ENCODE results near the gene TIMM23B.
"Not testable (repeated sequence)": the region's sequence is repeated elsewhere in the genome, so short reads cannot be mapped to it uniquely, and the experiment has no call there.

The TIMM23B gene

GRCh38 chr10:49931276-49931675 lies 10.6 kb upstream of the TIMM23B start:
- H3K27me3 ChIP-seq (ENCODE audit: control insufficient read depth in 1 of 2, insufficient read depth in 2 of 2, low read length in 2 of 2); H3K4me3 ChIP-seq (ENCODE audit: low read depth in 1 of 2, low read length in 2 of 2); H3K9ac ChIP-seq (ENCODE audit: low read depth in 1 of 2, low read length in 2 of 2); H3K4me1 ChIP-seq (ENCODE audit: control insufficient read depth in 1 of 2, insufficient read depth in 2 of 2, low read length in 2 of 2); H3K27ac ChIP-seq (ENCODE audit: low read depth, low read length); H3K36me3 ChIP-seq (ENCODE audit: control insufficient read depth in 1 of 2, insufficient read depth in 2 of 2, low read length in 2 of 2); H3K9me3 ChIP-seq (ENCODE audit: control insufficient read depth in 1 of 2, low read length in 2 of 2): not testable (repeated sequence)

DNA sequence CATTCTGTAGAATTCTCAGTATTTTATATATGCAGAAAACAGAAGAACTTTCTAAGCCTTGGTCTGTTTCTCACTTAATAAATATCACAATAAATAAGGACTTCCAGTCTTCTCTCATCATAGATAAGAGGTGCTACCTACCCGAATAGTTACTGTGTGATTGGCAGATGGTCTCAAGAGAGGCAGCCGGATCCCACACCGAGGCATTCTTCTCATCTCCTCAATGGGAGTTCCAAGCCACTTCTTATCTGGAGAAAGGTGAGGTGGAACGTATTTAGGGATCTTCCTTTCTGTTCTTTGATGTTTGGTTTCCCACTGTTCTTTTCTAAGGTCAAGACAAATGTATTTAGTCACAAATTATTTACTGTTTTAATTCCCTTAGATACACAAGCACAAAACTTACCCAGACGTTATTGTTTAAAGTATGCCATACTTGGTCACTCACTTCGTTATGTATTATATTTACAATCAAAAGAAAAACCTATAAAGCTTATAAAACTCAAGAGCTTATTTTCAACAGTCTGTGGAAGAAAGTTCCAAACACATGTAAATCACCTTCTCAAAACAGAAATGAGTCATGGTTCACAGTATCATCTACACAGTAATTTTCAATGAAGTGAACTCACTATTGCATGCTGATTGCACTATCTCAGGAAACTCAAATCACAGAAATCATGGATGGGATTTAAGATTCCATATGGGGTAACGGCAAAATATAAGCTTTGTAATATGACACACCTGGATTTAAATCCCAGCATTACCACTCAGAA lies 9.7 kb upstream of the TIMM23B start:
- H3K36me3 ChIP-seq (ENCODE audit: control insufficient read depth in 1 of 2, insufficient read depth in 2 of 2, low read length in 2 of 2); H3K27me3 ChIP-seq (ENCODE audit: control insufficient read depth in 1 of 2, insufficient read depth in 2 of 2, low read length in 2 of 2); H3K9ac ChIP-seq (ENCODE audit: low read depth in 1 of 2, low read length in 2 of 2); H3K27ac ChIP-seq (ENCODE audit: low read depth, low read length); H3K9me3 ChIP-seq (ENCODE audit: control insufficient read depth in 1 of 2, low read length in 2 of 2); H3K4me3 ChIP-seq (ENCODE audit: low read depth in 1 of 2, low read length in 2 of 2); H3K4me1 ChIP-seq (ENCODE audit: control insufficient read depth in 1 of 2, insufficient read depth in 2 of 2, low read length in 2 of 2): not testable (repeated sequence)

- H3K36me3 ChIP-seq (ENCODE audit: control insufficient read depth in 1 of 2, insufficient read depth in 2 of 2, low read length in 2 of 2); H3K27ac ChIP-seq (ENCODE audit: low read depth, low read length); H3K4me1 ChIP-seq (ENCODE audit: control insufficient read depth in 1 of 2, insufficient read depth in 2 of 2, low read length in 2 of 2); H3K27me3 ChIP-seq (ENCODE audit: control insufficient read depth in 1 of 2, insufficient read depth in 2 of 2, low read length in 2 of 2); H3K9me3 ChIP-seq (ENCODE audit: control insufficient read depth in 1 of 2, low read length in 2 of 2): not testable (repeated sequence)
- Histone ChIP-seq H3K4me3 (ENCODE audit: low read depth in 1 of 2, low read length in 2 of 2) (peak overlapping the region; percentile 86 to 88), H3K9ac (ENCODE audit: low read depth in 1 of 2, low read length in 2 of 2) (peak overlapping the region; percentile 55 to 70)
These were observed 469 bp downstream of the TIMM23B start for GRCh38 chr10:49942339-49942705.

- not testable (repeated sequence) for H3K4me3 ChIP-seq (ENCODE audit: low read depth in 1 of 2, low read length in 2 of 2); H3K27me3 ChIP-seq (ENCODE audit: control insufficient read depth in 1 of 2, insufficient read depth in 2 of 2, low read length in 2 of 2); H3K9ac ChIP-seq (ENCODE audit: low read depth in 1 of 2, low read length in 2 of 2); H3K9me3 ChIP-seq (ENCODE audit: control insufficient read depth in 1 of 2, low read length in 2 of 2); H3K27ac ChIP-seq (ENCODE audit: low read depth, low read length); H3K4me1 ChIP-seq (ENCODE audit: control insufficient read depth in 1 of 2, insufficient read depth in 2 of 2, low read length in 2 of 2); H3K36me3 ChIP-seq (ENCODE audit: control insufficient read depth in 1 of 2, insufficient read depth in 2 of 2, low read length in 2 of 2)
These were observed 1.8 kb downstream of the TIMM23B start for GRCh38 chr10:49943607-49944006.

- not testable (repeated sequence) for H3K27me3 ChIP-seq (ENCODE audit: control insufficient read depth in 1 of 2, insufficient read depth in 2 of 2, low read length in 2 of 2); H3K9me3 ChIP-seq (ENCODE audit: control insufficient read depth in 1 of 2, low read length in 2 of 2); H3K9ac ChIP-seq (ENCODE audit: low read depth in 1 of 2, low read length in 2 of 2); H3K27ac ChIP-seq (ENCODE audit: low read depth, low read length); H3K36me3 ChIP-seq (ENCODE audit: control insufficient read depth in 1 of 2, insufficient read depth in 2 of 2, low read length in 2 of 2); H3K4me1 ChIP-seq (ENCODE audit: control insufficient read depth in 1 of 2, insufficient read depth in 2 of 2, low read length in 2 of 2); H3K4me3 ChIP-seq (ENCODE audit: low read depth in 1 of 2, low read length in 2 of 2)
These were observed 6.3 kb downstream of the TIMM23B start for GRCh38 chr10:49948142-49948541.

DNA sequence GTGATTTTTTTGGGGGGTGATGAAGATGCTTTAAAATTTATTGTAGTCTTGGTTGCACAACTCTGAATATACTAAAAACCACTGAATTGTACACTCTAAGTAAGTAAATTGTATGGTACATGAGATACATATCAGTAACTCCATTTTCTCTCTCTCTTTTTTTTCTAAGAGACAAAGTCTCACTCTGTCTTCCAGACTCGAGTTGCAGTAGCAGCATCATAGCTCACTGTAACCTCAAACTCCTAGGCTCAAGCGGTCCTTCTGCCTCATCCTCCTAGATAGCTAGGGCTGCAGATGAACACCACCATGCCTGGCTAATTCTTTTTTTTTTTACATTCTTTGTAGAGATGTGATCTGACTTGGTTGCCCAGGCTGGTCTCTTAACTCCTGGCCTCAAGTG lies 6.9 kb downstream of the TIMM23B start:
- H3K27ac ChIP-seq (ENCODE audit: low read depth, low read length): not testable (repeated sequence)

DNA sequence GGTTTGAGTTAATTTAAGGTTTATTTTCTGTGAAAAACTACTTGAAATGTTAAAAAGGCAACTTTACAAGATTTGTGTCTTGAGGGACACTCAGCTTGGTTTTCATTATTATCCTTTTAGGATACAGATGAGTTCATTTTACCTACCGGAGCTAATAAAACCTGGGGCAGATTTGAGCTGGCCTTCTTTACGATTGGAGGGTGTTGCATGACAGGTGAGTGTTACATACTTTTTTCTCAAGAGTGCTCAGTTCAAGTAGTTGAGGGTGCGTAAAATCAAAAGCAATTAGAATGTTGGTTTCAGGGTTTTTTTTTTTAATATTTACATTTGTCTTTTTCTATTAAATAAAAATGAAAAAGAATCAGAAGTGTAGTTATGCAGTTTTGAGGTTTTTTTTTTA lies 10.2 kb downstream of the TIMM23B start:
- H3K9me3 ChIP-seq (ENCODE audit: control insufficient read depth in 1 of 2, low read length in 2 of 2); H3K36me3 ChIP-seq (ENCODE audit: control insufficient read depth in 1 of 2, insufficient read depth in 2 of 2, low read length in 2 of 2); H3K27me3 ChIP-seq (ENCODE audit: control insufficient read depth in 1 of 2, insufficient read depth in 2 of 2, low read length in 2 of 2); H3K27ac ChIP-seq (ENCODE audit: low read depth, low read length); H3K4me1 ChIP-seq (ENCODE audit: control insufficient read depth in 1 of 2, insufficient read depth in 2 of 2, low read length in 2 of 2); H3K4me3 ChIP-seq (ENCODE audit: low read depth in 1 of 2, low read length in 2 of 2); H3K9ac ChIP-seq (ENCODE audit: low read depth in 1 of 2, low read length in 2 of 2): not testable (repeated sequence)

More for the DNA sequence above, 6.9 kb downstream of the TIMM23B start:
- H3K4me3 ChIP-seq (ENCODE audit: low read depth in 1 of 2, low read length in 2 of 2); H3K9ac ChIP-seq (ENCODE audit: low read depth in 1 of 2, low read length in 2 of 2); H3K36me3 ChIP-seq (ENCODE audit: control insufficient read depth in 1 of 2, insufficient read depth in 2 of 2, low read length in 2 of 2); H3K9me3 ChIP-seq (ENCODE audit: control insufficient read depth in 1 of 2, low read length in 2 of 2); H3K4me1 ChIP-seq (ENCODE audit: control insufficient read depth in 1 of 2, insufficient read depth in 2 of 2, low read length in 2 of 2); H3K27me3 ChIP-seq (ENCODE audit: control insufficient read depth in 1 of 2, insufficient read depth in 2 of 2, low read length in 2 of 2): not testable (repeated sequence)

DNA sequence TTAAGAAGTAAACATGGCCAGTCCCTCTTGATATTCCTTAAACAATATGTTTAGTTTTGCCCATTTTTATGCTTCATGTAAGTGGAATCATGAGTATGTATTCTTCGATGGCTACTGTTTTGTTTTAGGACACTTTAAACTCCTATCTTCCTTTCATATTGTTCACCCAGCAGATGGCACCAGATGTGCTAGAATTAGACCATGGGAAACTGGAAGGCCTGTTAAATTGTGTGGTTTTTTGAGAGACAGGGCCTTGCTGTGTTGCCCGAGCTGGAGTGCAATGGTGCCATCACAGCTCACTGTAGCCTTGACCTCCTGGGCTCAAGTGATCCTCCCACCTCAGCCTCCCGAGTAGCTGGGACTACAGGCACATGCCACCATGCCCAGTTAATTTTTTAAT lies 11.3 kb downstream of the TIMM23B start:
- not testable (repeated sequence) for H3K27me3 ChIP-seq (ENCODE audit: control insufficient read depth in 1 of 2, insufficient read depth in 2 of 2, low read length in 2 of 2); H3K9me3 ChIP-seq (ENCODE audit: control insufficient read depth in 1 of 2, low read length in 2 of 2); H3K4me1 ChIP-seq (ENCODE audit: control insufficient read depth in 1 of 2, insufficient read depth in 2 of 2, low read length in 2 of 2); H3K9ac ChIP-seq (ENCODE audit: low read depth in 1 of 2, low read length in 2 of 2); H3K4me3 ChIP-seq (ENCODE audit: low read depth in 1 of 2, low read length in 2 of 2); H3K36me3 ChIP-seq (ENCODE audit: control insufficient read depth in 1 of 2, insufficient read depth in 2 of 2, low read length in 2 of 2); H3K27ac ChIP-seq (ENCODE audit: low read depth, low read length)

- H3K27ac ChIP-seq (ENCODE audit: low read depth, low read length); H3K4me1 ChIP-seq (ENCODE audit: control insufficient read depth in 1 of 2, insufficient read depth in 2 of 2, low read length in 2 of 2); H3K4me3 ChIP-seq (ENCODE audit: low read depth in 1 of 2, low read length in 2 of 2); H3K27me3 ChIP-seq (ENCODE audit: control insufficient read depth in 1 of 2, insufficient read depth in 2 of 2, low read length in 2 of 2); H3K9ac ChIP-seq (ENCODE audit: low read depth in 1 of 2, low read length in 2 of 2); H3K36me3 ChIP-seq (ENCODE audit: control insufficient read depth in 1 of 2, insufficient read depth in 2 of 2, low read length in 2 of 2); H3K9me3 ChIP-seq (ENCODE audit: control insufficient read depth in 1 of 2, low read length in 2 of 2): not testable (repeated sequence)
These were observed 28.5 kb downstream of the TIMM23B start for GRCh38 chr10:49970331-49970857.

- not testable (repeated sequence) for H3K9me3 ChIP-seq (ENCODE audit: control insufficient read depth in 1 of 2, low read length in 2 of 2); H3K4me1 ChIP-seq (ENCODE audit: control insufficient read depth in 1 of 2, insufficient read depth in 2 of 2, low read length in 2 of 2); H3K27ac ChIP-seq (ENCODE audit: low read depth, low read length); H3K9ac ChIP-seq (ENCODE audit: low read depth in 1 of 2, low read length in 2 of 2); H3K4me3 ChIP-seq (ENCODE audit: low read depth in 1 of 2, low read length in 2 of 2); H3K36me3 ChIP-seq (ENCODE audit: control insufficient read depth in 1 of 2, insufficient read depth in 2 of 2, low read length in 2 of 2); H3K27me3 ChIP-seq (ENCODE audit: control insufficient read depth in 1 of 2, insufficient read depth in 2 of 2, low read length in 2 of 2)
These were observed 29.6 kb downstream of the TIMM23B start for GRCh38 chr10:49971466-49971865.

DNA sequence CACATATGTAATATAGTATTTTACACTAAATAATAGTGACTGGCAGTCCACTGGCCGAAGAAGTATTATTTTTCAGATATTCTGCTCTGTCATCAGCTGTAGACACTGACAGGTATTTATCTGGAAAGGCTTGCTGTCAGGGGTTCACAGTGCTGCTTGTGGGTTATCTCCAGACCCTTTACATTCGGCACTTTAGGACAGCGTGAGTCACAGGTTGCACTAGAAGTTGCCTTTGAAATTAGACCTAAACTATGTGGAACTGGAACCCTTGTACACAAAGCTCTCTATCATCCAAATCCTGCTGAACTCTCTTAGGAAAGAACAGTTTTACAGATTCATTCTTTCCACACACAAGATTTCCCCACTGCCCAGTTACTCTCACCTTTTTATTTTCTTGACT lies 30.2 kb downstream of the TIMM23B start:
- not testable (repeated sequence) for H3K36me3 ChIP-seq (ENCODE audit: control insufficient read depth in 1 of 2, insufficient read depth in 2 of 2, low read length in 2 of 2); H3K9ac ChIP-seq (ENCODE audit: low read depth in 1 of 2, low read length in 2 of 2); H3K4me3 ChIP-seq (ENCODE audit: low read depth in 1 of 2, low read length in 2 of 2); H3K27me3 ChIP-seq (ENCODE audit: control insufficient read depth in 1 of 2, insufficient read depth in 2 of 2, low read length in 2 of 2); H3K9me3 ChIP-seq (ENCODE audit: control insufficient read depth in 1 of 2, low read length in 2 of 2); H3K4me1 ChIP-seq (ENCODE audit: control insufficient read depth in 1 of 2, insufficient read depth in 2 of 2, low read length in 2 of 2); H3K27ac ChIP-seq (ENCODE audit: low read depth, low read length)
